Endometrial microvascular endothelial cells (primary cell): ENCODE data around the gene NSG1. TPM values are rescaled to one million over a fixed set of nuclear protein-coding genes. Genes with fewer than 3 reads are reported as not detected.
"Not testable (repeated sequence)": the region's sequence is repeated elsewhere in the genome, so short reads cannot be mapped to it uniquely, and the experiment has no call there.

Experiments
- in situ Hi-C: cut with HindIII; loops from 2 replicates; pipeline ENCODE4 v1.10.0; 2017; ENCODE audit warnings: low sequenced_read_pairs, low pct_unique_long_range_greater_than_20kb; ENCODE audit errors: inconsistent ontology term
- total RNA-seq: library from RNA; depleted of rRNA; stranded (reverse); fragments of >200 nt; gene quantifications from one replicate; pipeline ENCODE4 v1.2.3, GENCODE V29; 2015; ENCODE audit errors: inconsistent ontology term

NSG1 gene
- total RNA-seq, 1 donor from 2014 or later = 13.8 TPM

DNA sequence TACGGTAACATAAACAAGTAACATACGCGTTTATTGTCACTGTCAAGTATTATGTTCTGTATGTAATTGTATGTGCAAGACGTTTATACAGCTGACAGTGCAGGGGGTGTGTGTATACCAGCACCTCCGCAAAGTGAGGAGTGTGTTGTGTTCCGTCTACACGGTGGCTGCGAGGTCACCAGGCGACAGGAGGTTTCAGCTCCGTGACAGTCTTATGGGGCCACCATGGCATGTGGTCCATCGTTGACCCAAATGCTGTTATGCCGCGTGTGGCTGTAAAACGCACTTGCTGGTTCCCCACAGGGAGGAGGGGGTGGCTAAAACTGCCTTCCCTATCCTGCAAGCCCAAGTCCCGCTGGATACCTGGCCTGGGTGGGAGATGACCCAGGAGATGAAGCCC, 25.0 kb downstream of the NSG1 start:
- in situ Hi-C loops = no loop called here

DNA sequence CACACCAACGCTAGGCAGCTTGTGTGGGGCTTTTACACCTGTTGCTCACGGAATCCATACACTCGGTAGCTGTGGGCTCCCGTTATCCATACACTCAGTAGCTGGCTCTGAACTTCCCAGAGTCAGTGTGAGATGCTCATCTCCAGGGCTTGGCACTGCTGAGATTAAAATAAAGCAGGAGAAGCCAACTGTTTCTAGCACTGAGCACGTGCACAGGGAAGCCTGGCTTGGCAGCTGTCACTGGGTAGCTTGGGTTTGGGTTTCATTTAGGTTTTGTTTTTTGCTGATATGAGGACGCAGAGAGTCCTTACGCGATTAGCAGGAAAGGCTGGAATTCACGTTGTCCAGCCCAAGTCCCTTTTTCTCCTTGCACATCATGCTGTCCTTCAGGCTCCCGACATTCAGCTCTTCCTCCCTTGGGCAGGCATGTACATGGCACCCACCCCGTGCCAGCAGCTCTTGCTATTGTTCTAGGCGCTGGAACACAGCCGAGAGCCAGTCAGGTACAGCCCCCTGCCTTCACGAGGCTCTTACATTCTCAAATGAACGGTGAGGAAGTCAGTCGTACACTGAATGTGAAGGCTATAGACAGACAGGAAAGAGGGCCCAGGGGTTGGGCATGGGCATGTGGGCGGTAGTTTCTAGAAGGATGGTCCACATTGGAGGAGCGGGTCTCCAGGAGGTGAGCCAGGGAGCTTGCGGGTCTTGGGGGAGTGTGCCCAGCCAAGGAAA, 25.9 kb downstream of the NSG1 start:
- in situ Hi-C loops = no loop called here

DNA sequence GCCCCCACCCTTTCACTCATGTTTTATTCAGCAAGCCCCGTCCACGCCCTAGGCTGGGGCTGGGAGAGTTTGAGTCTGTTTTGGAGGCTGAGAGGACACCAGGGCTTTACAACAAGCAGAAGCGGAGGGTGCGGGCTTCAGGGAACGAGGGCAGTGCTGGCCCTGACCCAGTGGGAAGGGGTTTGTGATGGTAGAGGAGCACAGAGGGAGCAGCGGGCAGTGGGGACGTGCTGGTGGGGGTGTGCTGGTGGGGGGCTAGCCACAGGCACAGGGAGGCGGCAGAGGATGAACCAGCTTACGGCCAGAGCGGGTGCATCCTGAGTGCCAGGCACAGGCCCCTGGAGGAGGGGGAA, 26.4 kb downstream of the NSG1 start:
- in situ Hi-C loops = no loop called here

DNA sequence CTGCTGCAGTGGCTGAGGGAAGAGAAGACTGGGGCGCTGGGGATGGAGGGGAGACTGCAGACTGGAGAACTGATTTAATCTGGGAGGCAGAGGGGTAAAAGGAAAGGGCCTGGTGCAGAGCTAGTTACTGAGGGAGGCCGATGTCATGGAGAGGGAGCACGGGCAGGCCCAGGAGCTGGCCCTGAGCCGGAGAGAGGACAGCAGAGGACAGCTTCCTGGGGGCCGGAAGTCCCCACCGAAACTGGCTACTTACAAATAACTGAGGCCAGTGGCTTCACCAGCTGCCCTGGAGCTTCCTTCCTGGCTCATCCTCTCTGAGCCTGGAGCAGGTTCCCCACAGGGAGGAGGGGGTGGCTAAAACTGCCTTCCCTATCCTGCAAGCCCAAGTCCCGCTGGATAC, 26.9 kb downstream of the NSG1 start:
- in situ Hi-C loops = no loop called here

DNA sequence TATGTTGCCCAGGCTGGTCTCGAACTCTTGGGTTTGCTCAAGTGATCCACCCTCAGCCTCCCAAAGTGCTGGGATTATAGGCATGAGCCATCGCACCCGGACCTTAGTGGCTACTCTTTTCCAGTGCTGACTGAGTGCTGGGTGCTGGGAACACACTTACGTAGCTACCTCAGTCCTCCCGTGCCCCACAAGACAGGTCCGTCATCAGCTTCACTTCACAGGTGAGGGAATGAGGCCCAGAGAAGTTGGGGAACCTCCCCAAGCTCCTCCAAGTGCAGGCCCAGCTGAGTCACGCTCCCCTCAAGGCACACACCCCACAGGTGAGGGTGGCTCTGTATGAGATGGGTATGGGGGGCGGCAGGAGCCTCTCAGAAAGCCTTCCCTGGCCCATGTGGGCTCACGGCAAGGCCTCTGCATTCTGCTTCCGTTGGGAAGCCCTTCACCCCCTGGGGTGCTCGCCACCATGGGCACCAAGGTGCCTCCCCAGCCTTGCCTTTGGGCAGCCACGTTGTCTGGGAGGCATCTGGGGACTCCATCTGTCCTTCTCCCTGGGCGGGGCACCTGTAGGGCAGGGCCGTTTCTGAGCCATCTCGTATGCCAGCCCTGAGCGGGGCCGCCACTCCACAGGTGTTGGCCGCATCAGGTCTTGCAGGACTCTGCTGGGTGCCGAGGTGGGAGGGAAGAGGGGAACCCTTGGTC, 28.4 kb downstream of the NSG1 start:
- in situ Hi-C loops = no loop called here

DNA sequence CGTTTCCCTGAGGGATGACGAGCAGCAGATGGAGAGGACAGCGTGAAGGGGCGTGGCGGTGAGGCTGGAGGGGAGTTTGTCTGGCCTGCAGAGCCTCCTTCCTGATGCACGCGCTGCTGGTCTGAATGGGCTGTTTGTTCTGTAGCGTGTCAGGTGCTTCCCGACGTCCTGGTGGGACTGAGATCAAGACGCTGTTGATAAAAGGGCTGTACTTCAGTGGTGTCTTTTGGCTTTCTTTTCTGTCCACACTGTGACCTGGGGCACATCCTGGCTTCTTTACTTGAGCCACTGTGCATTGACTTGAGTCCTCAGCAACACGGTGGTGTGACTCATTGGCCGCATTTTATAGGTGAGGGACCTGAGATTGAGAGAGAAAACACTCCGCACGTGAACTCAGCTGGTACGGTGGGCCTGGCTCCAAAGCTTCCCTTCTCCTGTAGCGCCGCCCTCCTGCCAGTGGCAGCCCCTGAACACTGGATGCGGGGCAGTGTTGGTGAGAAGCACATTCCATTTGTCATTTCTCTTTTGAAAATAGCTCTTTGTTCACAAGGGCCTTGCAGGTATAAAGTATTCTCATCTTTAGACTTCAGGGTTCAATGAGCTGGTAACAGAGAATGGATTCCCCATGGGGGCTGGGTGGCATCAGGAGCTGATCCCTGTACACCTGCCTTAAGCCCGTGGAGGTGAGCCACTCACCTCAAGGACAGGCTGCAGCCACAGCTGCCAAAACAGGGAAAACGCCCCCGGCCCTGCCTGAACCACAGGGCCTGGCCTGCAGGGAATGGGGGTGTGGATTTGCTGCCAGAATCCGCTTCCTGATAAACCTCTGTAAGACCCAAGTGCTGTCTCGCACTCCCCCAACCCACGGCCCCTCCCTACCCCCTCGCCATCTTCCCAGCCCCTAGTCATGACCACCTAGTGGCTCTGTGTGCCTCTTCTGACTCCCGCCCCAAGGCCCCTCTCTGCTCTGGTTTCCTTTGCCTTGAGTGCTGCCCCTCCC, 29.2 kb downstream of the NSG1 start:
- in situ Hi-C loops = no loop called here

DNA sequence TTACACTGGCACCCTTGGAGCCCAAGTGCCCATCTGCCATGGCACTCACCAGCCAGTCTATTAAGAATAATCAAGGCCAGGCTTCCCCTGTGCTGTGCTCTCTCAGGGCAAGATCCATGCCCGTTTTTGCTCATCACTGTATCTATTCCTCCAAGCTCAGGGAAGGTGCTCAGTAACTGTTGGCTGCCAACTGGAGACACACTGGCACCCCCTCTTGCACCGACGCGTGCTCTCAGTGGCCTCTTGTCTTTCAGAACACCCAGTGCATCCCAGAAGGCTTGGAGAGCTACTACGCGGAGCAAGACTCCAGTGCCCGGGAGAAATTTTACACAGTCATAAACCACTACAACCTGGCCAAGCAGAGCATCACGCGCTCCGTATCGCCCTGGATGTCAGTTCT, 30.1 kb downstream of the NSG1 start:
- in situ Hi-C loops = no loop called here

DNA sequence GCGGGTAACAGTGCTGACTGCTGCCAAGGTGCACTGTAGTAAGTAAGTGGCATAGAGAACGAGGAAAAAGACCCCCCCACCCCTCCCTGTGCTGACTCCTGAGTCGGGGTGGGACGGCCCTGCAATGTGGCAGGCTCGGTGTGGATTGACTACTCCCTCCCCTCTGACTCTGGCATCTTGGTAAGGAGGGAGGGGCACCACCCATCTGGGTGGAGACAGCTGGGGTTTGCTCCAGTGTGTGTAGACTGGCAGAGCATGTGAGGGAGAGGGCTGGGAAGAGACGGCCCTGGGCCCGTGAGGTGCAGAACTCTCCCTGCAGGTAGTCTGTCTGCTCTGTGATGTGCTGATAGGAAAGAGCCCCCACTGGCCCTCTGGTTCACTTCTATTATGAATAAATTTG, 31.0 kb downstream of the NSG1 start:
- in situ Hi-C loops = no loop called here

DNA sequence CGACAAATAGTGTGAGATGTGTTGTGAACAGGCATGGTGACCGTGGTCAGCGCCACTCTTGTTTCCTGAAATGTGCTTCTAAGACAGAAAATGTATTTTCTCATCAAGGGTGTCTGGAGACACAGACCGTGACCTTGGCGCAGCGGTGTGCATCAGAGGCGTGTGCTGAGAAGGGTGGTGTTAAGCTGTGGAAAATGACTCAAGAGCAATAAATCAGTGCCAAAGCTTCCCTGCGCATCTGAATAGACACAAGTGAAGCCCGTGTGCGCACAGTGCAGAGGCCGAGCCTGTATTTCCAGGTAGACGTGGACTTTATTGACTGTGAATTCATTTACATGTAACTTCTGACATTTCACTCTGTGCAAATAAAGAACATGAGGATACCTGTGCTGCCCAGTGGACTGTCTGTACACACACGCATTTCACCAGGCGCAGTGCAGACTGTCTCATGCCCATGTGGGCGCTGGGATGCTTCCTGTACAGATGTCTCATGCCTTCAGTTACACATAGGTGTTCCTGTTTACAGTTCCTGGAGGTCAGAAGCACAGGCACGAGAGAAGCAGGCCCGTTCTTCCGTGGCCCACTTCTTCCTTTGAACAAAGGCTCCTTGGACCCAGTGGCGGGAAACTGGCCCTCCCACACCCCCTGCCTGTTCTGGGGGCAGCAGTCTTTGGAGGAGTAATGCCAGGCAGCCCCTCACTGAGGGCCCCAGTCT, 31.9 kb downstream of the NSG1 start:
- in situ Hi-C loops = no loop called here

DNA sequence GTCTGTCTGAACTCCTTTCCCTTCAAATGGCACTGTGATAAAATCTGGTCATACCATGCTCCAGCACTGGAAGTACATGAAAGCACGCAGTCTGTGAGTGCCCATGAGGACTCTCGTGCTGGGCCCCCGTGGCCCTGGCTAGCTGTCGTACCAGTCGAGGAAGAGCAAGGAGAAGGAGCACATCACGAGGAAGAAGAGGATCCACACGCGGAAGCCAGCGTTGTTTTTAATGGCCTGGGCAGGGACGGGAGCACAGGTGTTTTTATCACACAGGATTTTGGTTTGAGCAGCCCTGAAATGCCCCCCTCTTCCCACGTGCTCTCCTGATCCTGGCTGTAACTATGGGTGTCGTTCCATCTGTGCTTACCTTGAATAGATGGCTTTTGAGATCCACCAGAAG, 33.0 kb downstream of the NSG1 start:
- in situ Hi-C loops = no loop called here

DNA sequence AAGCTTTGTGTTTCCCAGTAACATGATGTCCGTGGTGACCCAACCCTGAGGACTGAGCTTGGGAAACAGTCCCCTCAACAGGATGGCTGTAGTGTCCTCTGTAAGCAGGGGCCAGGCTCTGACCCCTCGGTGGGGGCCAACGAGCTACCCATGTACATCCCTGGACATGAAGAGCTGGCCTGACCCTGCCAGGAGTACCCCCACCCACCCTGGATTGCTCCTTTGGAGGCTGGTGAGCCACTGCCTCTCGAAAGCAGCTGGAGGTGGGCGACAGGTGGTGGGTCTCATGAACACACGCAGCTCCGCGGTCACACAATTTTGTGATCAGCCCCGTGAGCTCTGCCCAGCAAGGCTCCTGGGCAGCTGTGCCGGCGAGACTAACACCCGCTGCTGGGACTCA, 33.5 kb downstream of the NSG1 start:
- in situ Hi-C loops = no loop called here

DNA sequence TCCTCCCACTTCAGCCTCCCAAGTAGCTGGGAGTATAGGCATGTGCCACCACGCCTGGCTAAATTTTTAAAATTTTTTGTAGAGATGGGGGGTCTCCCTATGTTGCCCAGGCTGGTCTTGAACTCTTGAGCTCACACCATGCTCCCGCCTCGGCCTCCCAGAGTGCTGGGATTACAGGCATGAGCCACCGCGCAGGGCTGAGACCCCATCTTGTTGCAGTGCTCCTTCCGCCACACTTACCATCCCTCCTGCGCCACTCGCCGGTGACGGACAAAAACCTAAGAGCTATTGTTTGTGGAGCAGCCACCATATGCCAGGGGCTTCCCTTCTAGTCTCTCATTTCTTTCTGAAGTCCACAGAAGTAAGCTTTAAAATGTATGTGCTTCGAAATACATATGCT, 34.5 kb downstream of the NSG1 start:
- in situ Hi-C loops = no loop called here

DNA sequence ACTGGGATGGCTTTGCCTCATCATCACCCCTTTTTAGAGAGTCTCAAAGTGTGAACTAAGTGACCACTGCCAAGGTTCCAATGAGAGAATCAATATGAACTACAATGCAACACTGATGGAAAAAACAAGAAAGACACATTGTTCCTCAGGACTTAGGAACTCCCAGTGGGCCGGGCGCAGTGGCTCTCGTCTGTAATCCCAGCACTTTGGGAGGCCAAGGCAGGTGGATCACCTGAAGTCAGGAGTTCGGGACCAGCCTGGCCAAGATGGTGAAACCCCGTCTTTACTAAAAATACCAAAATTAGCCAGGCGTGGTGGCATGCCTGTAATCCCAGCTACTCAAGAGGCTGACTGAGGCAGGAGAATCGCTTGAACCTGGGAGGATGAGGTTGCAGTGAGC, 35.2 kb downstream of the NSG1 start:
- in situ Hi-C loops = not testable (repeated sequence)

DNA sequence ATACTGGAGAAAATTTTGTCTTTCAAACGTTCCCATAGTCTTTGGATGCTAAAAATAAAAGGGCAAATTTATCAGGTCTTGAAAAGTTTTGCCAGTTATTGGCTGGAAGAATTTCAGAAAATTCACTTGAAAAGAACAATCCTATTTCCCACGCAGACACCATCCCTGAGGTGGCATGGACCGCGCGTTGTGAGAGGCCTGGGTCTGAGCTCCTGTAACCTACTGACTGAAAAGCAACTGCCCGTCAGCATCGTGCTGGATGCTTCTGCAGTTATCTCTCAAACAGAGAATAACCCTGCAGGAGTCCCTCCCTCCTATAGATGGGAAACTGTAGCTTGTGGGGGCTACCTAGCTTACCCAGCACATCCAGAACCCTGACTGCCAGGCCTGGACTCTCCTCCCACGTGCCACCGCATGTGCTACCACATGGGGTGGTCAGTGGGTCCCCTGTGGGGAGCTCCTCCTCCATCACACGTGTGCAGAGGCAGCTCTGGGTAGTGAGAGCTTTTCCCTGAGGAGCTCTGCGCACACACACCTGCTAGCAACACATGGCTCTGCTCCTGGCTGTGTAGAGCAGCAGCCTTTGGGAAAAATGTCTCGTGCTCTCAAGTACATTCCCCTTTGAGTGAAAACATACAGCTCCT, 36.1 kb downstream of the NSG1 start:
- in situ Hi-C loops = no loop called here

DNA sequence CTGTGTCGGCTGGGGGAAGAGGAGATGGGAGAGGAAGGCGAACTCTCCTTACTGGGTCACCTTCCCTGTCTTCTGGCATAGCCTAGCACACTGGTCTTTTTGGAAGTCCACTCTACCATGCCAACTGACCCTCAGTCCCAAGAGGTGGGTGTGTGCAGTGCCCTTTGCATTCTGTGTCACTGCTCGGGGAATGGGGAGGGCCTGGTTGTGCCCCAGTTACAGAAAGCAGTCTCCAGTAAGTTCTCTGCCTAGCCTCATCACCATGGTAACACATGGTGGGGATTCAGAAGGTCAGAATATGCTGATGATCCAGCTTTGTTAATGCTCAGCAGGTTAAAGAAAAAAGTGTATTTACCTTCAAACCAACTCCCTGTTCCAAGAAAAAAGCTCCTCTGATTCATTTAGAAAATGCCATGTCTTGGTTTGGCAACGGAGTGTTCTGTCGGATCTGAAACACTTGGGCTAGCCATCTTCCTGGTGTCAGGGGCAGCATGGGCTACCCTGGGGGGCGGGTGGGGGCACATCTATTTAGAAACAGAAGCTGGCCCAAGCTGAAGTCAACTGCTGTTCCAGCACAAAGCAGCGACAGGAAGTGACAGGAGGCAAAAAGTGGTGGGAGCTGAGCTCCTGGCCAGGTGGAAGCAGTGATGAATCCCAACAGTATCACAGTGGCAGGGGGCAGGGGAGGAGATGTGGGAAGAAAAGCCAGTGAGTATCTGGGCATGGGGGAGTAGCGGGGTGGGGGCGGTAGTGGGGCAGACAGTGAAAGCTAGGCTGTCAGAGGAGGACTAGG, 37.0 kb downstream of the NSG1 start:
- in situ Hi-C loops = no loop called here

DNA sequence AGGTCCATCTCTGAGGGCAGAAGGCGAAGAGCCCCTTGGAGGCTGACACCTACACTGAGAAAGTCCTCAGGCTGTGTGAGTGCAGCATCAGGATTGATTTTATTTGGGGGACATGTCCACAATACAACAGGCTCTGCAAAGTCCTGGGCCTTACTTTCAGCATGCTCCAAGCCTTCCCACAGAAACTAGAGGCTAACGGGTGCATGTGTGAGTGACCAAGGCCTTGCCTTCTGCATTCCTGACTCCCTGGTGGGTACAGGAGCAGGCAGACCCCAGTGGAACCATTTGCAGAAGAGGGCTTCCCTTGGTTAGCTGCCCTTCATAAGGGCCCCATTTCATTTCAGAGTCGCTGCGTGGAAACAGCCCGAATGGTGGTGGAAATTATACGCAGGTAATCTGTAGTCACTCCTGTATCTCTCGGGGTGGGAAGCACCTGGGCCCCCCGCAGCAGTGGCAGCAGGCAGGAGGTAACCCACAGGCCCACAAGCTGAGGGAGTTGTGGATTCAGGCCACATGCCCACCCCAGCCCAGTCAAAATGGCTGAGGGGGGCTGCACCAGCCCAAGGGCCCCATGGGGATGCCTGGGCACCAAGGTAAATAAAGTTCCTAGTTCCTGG, 37.7 kb downstream of the NSG1 start:
- in situ Hi-C loops = no loop called here

DNA sequence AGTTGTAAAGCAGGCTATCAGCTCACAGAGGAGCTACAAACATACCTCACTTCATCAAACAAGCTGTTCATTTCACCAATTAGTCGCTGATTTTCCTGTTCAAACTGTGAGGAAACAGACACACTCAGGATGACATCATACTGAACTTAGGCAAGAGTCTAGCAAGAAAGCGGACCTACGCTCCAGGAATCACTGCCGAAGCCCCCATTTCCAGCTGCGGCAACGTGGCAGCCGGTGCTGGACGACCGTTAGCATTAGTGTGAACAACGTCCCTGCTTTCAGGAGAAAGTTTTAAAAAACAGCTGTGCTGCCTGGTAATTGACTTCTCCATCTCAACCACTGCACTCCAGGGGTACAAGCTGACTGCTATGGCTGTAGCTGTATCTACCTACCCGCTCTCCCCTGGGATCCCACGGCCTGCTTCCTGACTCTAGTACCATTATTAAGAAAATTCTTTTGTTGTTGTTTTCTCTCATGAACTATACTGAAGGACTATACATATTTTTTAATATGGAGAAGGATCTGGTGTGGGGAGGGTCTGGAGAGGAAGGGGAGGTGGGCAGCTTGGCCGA, 38.3 kb downstream of the NSG1 start:
- in situ Hi-C loops = no loop called here
